Choroid plexus epithelial cell (primary cell): ENCODE measurements around the gene NFATC1.
A peak's percentile ranks its signal among the peaks of the same experiment; 100 is the strongest.

Experiments used
- DNase-seq: peaks from one replicate; pipeline ENCODE4 v3.0.0-alpha.2; 2010; ENCODE audit warnings: low read depth
- H3K4me3 ChIP-seq: 2 replicates; pipeline ENCODE4 v1.5.1; 2011; ENCODE audit warnings: low read depth, mild to moderate bottlenecking, control low read depth, low read length, moderate library complexity
- TF ChIP-seq, protein P1 (sequence below): conservative IDR thresholded peaks from 2 replicates; pipeline ENCODE4 v1.5.1; 2011; ENCODE audit warnings: low read depth, mild to moderate bottlenecking, control low read depth, inconsistent platforms, low read length, moderate library complexity

The NFATC1 gene

GRCh38 chr18:79507076-79507545 is 111.4 kb downstream of the NFATC1 start:
- peak overlapping the region; percentile 47 for H3K4me3 ChIP-seq
- DNase-seq, result peak; percentile 61
- TF ChIP-seq, protein P1, sequence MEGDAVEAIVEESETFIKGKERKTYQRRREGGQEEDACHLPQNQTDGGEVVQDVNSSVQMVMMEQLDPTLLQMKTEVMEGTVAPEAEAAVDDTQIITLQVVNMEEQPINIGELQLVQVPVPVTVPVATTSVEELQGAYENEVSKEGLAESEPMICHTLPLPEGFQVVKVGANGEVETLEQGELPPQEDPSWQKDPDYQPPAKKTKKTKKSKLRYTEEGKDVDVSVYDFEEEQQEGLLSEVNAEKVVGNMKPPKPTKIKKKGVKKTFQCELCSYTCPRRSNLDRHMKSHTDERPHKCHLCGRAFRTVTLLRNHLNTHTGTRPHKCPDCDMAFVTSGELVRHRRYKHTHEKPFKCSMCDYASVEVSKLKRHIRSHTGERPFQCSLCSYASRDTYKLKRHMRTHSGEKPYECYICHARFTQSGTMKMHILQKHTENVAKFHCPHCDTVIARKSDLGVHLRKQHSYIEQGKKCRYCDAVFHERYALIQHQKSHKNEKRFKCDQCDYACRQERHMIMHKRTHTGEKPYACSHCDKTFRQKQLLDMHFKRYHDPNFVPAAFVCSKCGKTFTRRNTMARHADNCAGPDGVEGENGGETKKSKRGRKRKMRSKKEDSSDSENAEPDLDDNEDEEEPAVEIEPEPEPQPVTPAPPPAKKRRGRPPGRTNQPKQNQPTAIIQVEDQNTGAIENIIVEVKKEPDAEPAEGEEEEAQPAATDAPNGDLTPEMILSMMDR, result no peak

GRCh38 chr18:79507546-79508480 is 112.1 kb downstream of the NFATC1 start:
- H3K4me3 ChIP-seq, result peak overlapping the region; percentile 47
- DNase-seq, result peak; percentile 62
- TF ChIP-seq, protein P1, result no peak

DNA sequence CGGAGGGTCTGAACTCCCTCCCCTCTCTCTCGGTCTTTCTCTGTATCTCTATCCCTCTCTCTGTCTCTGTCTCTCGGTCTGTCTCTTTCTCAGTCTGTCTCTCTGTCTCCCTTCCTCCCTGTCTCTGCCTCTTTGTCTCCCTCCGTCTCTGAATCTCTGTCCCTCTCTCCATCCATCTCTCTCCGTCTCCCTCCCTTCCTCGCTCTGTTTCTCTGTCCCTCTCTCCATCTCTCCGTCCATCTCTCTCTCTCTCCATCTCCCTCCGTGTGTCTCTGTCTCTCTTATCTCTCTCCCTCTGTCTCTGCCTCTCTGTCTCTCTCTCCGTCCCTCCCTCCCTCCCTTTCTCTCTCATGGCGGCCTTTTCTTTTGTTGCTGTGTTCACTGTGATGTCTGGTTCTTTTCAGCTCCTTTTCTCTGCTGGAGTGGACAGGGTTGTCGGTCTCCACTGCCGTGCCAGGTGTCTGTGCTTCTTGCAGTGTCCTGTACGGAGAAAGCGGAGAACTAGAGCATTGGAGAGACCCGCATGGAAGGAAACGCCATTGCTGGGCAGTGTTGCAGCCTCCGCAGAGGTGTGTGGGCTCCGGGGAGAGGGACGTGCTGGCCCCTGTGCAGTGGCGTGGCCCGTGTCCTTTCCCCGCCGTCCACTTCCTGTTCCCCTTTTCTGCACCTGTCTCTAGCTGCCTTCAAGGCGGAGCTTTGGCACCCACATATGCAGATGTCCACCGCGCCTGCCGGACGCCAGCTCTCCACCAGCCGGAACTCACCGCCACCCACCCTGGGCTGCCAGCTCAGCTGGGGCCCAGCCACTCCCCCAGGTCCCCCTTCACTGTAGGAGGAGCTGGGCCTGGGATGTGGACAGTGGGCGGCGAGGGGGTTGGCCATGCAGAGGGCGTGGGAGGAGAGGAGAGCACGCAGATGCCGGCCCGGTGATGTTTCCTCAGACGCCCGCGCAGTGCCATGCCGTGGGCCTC is 113.1 kb downstream of the NFATC1 start:
- H3K4me3 ChIP-seq, result no peak overlapping the region
- no peak for DNase-seq
- TF ChIP-seq, protein P1, result no peak

- H3K4me3 ChIP-seq, result no peak overlapping the region
- TF ChIP-seq, protein P1, result no peak
- DNase-seq, result no peak
Observed at GRCh38 chr18:79509536-79509930, 113.8 kb downstream of the NFATC1 start.

DNA sequence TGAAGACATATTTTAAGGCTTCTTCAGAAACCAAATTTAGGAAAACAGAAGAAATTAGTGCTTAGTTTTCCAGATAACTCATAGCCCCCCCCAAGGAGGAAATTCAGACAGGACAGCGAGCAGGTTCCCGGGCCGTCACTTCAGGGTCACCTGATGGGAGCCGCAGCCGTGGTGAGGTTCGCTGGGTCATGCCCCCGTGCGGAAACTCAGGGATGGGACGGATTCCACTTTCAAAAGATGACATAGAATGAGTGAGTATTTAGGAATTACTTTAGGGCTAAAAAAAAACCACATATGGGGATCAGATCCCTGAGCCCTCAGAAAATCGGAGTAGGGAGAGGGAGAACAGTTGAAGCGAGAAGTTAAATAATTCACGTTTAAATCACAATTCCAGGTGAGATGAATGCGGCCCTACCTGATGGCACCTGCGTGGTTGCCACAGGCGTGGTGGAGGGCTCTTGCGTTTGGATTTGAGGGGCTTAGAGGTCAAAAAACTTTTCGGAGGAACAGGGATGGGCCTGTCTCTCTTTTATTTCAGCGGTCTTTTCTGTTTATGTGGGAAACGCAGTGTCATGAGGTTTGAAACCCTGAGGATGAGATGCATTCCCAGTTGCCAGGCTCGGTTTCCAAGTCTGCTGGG is 114.4 kb downstream of the NFATC1 start:
- TF ChIP-seq, protein P1, result no peak
- DNase-seq, result no peak
- H3K4me3 ChIP-seq, result no peak overlapping the region

DNA sequence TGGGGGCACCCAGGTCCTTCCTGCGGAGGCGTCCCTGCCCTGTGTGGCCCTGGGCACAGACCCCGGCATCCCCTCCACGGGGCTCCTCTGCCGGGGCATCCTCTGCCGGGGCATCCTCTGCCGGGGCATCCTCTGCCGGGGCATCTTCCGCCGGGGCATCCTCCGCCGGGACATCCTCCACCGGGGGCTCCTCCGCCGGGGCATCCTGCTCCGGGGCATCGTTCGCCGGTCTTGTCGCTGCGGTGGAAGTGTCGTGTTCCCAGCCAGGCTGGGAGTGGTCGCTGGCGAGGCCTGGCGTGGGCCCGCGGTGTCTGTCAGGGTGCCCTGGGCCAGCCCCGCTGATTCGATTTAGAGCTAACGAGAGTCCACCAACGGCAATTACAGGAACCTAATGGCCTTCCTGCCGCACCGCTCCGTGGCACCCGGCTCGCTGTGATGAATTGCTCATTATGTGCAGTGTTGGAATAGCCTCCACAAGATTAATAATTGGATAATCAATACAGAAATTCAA is 115.1 kb downstream of the NFATC1 start:
- no peak for DNase-seq
- TF ChIP-seq, protein P1, result no peak
- H3K4me3 ChIP-seq, result no peak overlapping the region
